MCF 10A (cell line): ENCODE results near the gene DMBT1. TPM values are rescaled to one million over a fixed set of nuclear protein-coding genes. Genes with fewer than 3 reads are reported as not detected.
A peak's percentile ranks its signal among the peaks of the same experiment; 100 is the strongest.

Source experiments
- BruUV-seq: library from RNA; stranded (reverse); fragments of 400-500 nt; replicated peaks from 2 replicates; lab custom pipeline; 2021; lab: Mats Ljungman, UMichigan
- CTCF ChIA-PET: fragments of 300-600 bp; sonication (Branson Sonifier 250); formaldehyde crosslinking; extraction: SDS; loops from one replicate; lab custom pipeline; 2021; ENCODE audit warnings: antibody characterized with exemption, inconsistent platforms; lab: Yijun Ruan, JAX
- POLR2A ChIA-PET: fragments of 300-600, 350-650 bp; sonication (Branson Sonifier 250); formaldehyde crosslinking; extraction: SDS; loops from one replicate; lab custom pipeline; 2020; ENCODE audit warnings: antibody characterized with exemption, inconsistent platforms; lab: Yijun Ruan, JAX
- DNase-seq: peaks from one replicate; pipeline ENCODE4 v3.0.0-alpha.2; 2018; ENCODE audit not compliant: unreplicated experiment
- H3K27ac Mint-ChIP-seq: one replicate; pipeline ENCODE4 v1.8.0; 2022; ENCODE audit warnings: mild to moderate bottlenecking, low read depth, mixed read lengths; ENCODE audit not compliant: unreplicated experiment
- H3K27me3 Mint-ChIP-seq: one replicate; pipeline ENCODE4 v1.8.0; 2022; ENCODE audit warnings: mixed read lengths; ENCODE audit not compliant: insufficient read depth, unreplicated experiment
- H3K36me3 Mint-ChIP-seq: one replicate; pipeline ENCODE4 v1.8.0; 2022; ENCODE audit warnings: mild to moderate bottlenecking, moderate library complexity, mixed read lengths; ENCODE audit not compliant: insufficient read depth, unreplicated experiment
- H3K4me1 Mint-ChIP-seq: one replicate; pipeline ENCODE4 v1.8.0; 2022; ENCODE audit warnings: mixed read lengths; ENCODE audit not compliant: insufficient read depth, unreplicated experiment
- H3K4me3 Mint-ChIP-seq: one replicate; pipeline ENCODE4 v1.8.0; 2022; ENCODE audit warnings: mild to moderate bottlenecking, moderate library complexity, mixed read lengths; ENCODE audit not compliant: unreplicated experiment
- H3K9me3 Mint-ChIP-seq: one replicate; pipeline ENCODE4 v1.8.0; 2022; ENCODE audit warnings: mixed read lengths; ENCODE audit not compliant: unreplicated experiment
- CTCF ChIP-seq: fragments of 200-600 bp; IDR thresholded peaks from one replicate; pipeline ENCODE4 v1.8.0; 2022; ENCODE audit warnings: antibody characterized with exemption, mild to moderate bottlenecking; ENCODE audit not compliant: unreplicated experiment
- intact Hi-C: fragments of 100-400 bp; cut with micrococcal nuclease; formaldehyde crosslinking; loops from 2 replicates; pipeline ENCODE4 v1.14.1; 2022
- total RNA-seq: library from RNA; stranded (reverse); gene quantifications from 2 replicates; pipeline ENCODE4 v1.2.3, GENCODE V29; 2022

DMBT1 gene
- total RNA-seq, 1 experiment from 2014 or later: 7.6 TPM

- no peaks in the 10 kb centered on the region for H3K36me3 Mint-ChIP-seq
- H3K4me3 Mint-ChIP-seq: no peak overlapping the region
- H3K27ac Mint-ChIP-seq: no peak overlapping the region
- DNase-seq: peak; percentile 47
- intact Hi-C loops: no loop called here
- ChIA-PET CTCF (no interaction called here), POLR2A (interaction anchor here (0.5 kb wide), 1 partner anchor 501 kb away, joined by 3 read pairs; no protein-coding TSS in a partner anchor)
- H3K4me1 Mint-ChIP-seq: no peaks in the 10 kb centered on the region
- H3K27me3 Mint-ChIP-seq: peaks cover 46% of the 10 kb centered on the region
- no peaks in the 10 kb centered on the region for H3K9me3 Mint-ChIP-seq
- no peak for TF ChIP-seq CTCF
- no TSS peak for BruUV-seq
Measured at GRCh38 chr10:122655524-122656307, 95.2 kb downstream of the DMBT1 start.

GRCh38 chr10:122656308-122656705 lies 95.8 kb downstream of the DMBT1 start:
- no peaks in the 10 kb centered on the region for H3K4me1 Mint-ChIP-seq
- H3K4me3 Mint-ChIP-seq: no peak overlapping the region
- peak; percentile 58 for DNase-seq
- H3K9me3 Mint-ChIP-seq: no peaks in the 10 kb centered on the region
- no peaks in the 10 kb centered on the region for H3K36me3 Mint-ChIP-seq
- ChIA-PET POLR2A (interaction anchor here (0.5 kb wide), 1 partner anchor 501 kb away, joined by 3 read pairs; no protein-coding TSS in a partner anchor), CTCF (no interaction called here)
- TF ChIP-seq CTCF: no peak
- peaks cover 48% of the 10 kb centered on the region for H3K27me3 Mint-ChIP-seq
- H3K27ac Mint-ChIP-seq: no peak overlapping the region
- intact Hi-C loops: no loop called here
- no TSS peak for BruUV-seq

GRCh38 chr10:122656741-122657140 lies 96.2 kb downstream of the DMBT1 start:
- intact Hi-C loops: no loop called here
- Mint-ChIP-seq H3K36me3 (no peaks in the 10 kb centered on the region), H3K27ac (no peak overlapping the region), H3K4me3 (no peak overlapping the region), H3K9me3 (no peaks in the 10 kb centered on the region), H3K27me3 (peaks cover 43% of the 10 kb centered on the region), H3K4me1 (no peaks in the 10 kb centered on the region)
- TF ChIP-seq CTCF: no peak
- no TSS peak for BruUV-seq
- ChIA-PET POLR2A (interaction anchor here (0.6 kb wide), 1 partner anchor 1062 kb away, joined by 3 read pairs; no protein-coding TSS in a partner anchor), CTCF (no interaction called here)
- DNase-seq: no peak

GRCh38 chr10:122657255-122657654 lies 96.7 kb downstream of the DMBT1 start:
- Mint-ChIP-seq H3K36me3 (no peaks in the 10 kb centered on the region), H3K27me3 (peaks cover 38% of the 10 kb centered on the region), H3K4me1 (no peaks in the 10 kb centered on the region), H3K9me3 (no peaks in the 10 kb centered on the region), H3K4me3 (no peak overlapping the region), H3K27ac (no peak overlapping the region)
- DNase-seq: no peak
- ChIA-PET CTCF (interaction anchor here (0.6 kb wide), 1 partner anchor 27 kb away, joined by 4 read pairs; no protein-coding TSS in a partner anchor), POLR2A (interaction anchor here (0.6 kb wide), 1 partner anchor 1062 kb away, joined by 3 read pairs; no protein-coding TSS in a partner anchor)
- no peak for TF ChIP-seq CTCF
- intact Hi-C loops: no loop called here
- BruUV-seq: no TSS peak
